CD14-positive monocyte (primary cell): Measurements from ENCODE around the gene KRTDAP. TPM values are rescaled to one million over a fixed set of nuclear protein-coding genes. Genes with fewer than 3 reads are reported as not detected.

ENCODE experiments used
- DNase-seq, 3 donors: peaks; one replicate each; pipeline ENCODE4 v3.0.0-alpha.2; 2011 to 2022
- H2AFZ ChIP-seq: 2 replicates; pipeline ENCODE4 v1.6.0; 2012; ENCODE audit warnings: mild to moderate bottlenecking, low read depth, low read length, inconsistent platforms; ENCODE audit not compliant: insufficient read depth, poor library complexity, severe bottlenecking
- H3K27ac ChIP-seq, 2 donors: 1 replicate in 1 of 2; 2 replicates in 1 of 2; pipeline ENCODE4 v1.5.1; 2012 to 2013; ENCODE audit warnings: low read length in 2 of 2, control low read depth in 1 of 2, inconsistent platforms in 1 of 2, low read depth in 1 of 2, mild to moderate bottlenecking in 1 of 2
- H3K27me3 ChIP-seq, 2 donors: one replicate each; pipeline versions ENCODE4 v1.6.0 to v1.6.1; 2011 to 2013; ENCODE audit warnings: low read length in 2 of 2; ENCODE audit not compliant: control insufficient read depth in 2 of 2, insufficient read depth in 2 of 2
- H3K36me3 ChIP-seq, 2 donors: replicated peaks in 1 of 2; 1 replicate in 1 of 2; 2 replicates in 1 of 2; pipeline versions ENCODE4 v1.5.1 to v1.6.1; 2012 to 2013; ENCODE audit warnings: low read length in 2 of 2, control low read depth in 1 of 2, inconsistent platforms in 1 of 2, mild to moderate bottlenecking in 1 of 2; ENCODE audit not compliant: insufficient read depth in 2 of 2, control insufficient read depth in 1 of 2
- H3K4me1 ChIP-seq, 2 donors: 1 replicate in 1 of 2; 2 replicates in 1 of 2; pipeline versions ENCODE4 v1.5.1 to v1.6.1; 2012 to 2013; ENCODE audit warnings: low read length in 2 of 2, control low read depth in 1 of 2, inconsistent platforms in 1 of 2, mild to moderate bottlenecking in 1 of 2, moderate library complexity in 1 of 2; ENCODE audit not compliant: insufficient read depth in 2 of 2, control insufficient read depth in 1 of 2
- H3K4me2 ChIP-seq: replicated peaks from 2 replicates; pipeline ENCODE3; 2012; ENCODE audit warnings: low read length, moderate library complexity, mild to moderate bottlenecking; ENCODE audit not compliant: poor library complexity, severe bottlenecking; ENCODE audit errors: extremely low read depth
- H3K4me3 ChIP-seq, 3 experiments: fragments of 200-600 bp in 1 of 3; sonication (generic) in 1 of 3; replicated peaks in 1 of 3; 1 replicate in 2 of 3; 2 replicates in 1 of 3; pipeline ENCODE4 v1.5.1; 2011 to 2013; ENCODE audit warnings: low read length in 3 of 3, mild to moderate bottlenecking in 3 of 3, control low read depth in 2 of 3, low read depth in 2 of 3, inconsistent platforms in 1 of 3, moderate library complexity in 1 of 3
- H3K79me2 ChIP-seq: 2 replicates; pipeline ENCODE4 v1.6.0; 2012; ENCODE audit warnings: mild to moderate bottlenecking, control low read depth, inconsistent platforms, low read length, moderate library complexity; ENCODE audit not compliant: insufficient read depth
- H3K9ac ChIP-seq: 2 replicates; pipeline ENCODE4 v1.6.0; 2017; ENCODE audit warnings: low read length, mild to moderate bottlenecking; ENCODE audit not compliant: insufficient read depth, poor library complexity, severe bottlenecking
- H3K9me3 ChIP-seq, 2 donors: replicated peaks in 1 of 2; 1 replicate in 1 of 2; 2 replicates in 1 of 2; pipeline versions ENCODE4 v1.5.1 to v1.6.1; 2012 to 2013; ENCODE audit warnings: low read length in 2 of 2, control low read depth in 1 of 2; ENCODE audit not compliant: control insufficient read depth in 1 of 2, insufficient read depth in 1 of 2
- H4K20me1 ChIP-seq: 2 replicates; pipeline ENCODE4 v1.6.0; 2012; ENCODE audit warnings: mild to moderate bottlenecking, low read length, control low read depth, moderate library complexity; ENCODE audit not compliant: insufficient read depth
- H3K27ac Mint-ChIP-seq, 7 donors: one replicate each; pipeline ENCODE4 v1.8.0; 2020; ENCODE audit warnings: mild to moderate bottlenecking in 7 of 7, mixed read lengths in 7 of 7, moderate library complexity in 6 of 7, inconsistent platforms in 2 of 7
- H3K27me3 Mint-ChIP-seq, 3 donors: one replicate each; pipeline ENCODE4 v1.8.0; 2021 to 2022; ENCODE audit warnings: low read depth in 3 of 3, mild to moderate bottlenecking in 3 of 3, mixed read lengths in 3 of 3, moderate library complexity in 3 of 3, inconsistent platforms in 1 of 3
- H3K36me3 Mint-ChIP-seq, 2 donors: one replicate each; pipeline ENCODE4 v1.8.0; 2020; ENCODE audit warnings: mixed read lengths in 2 of 2, inconsistent platforms in 1 of 2, mild to moderate bottlenecking in 1 of 2
- H3K4me1 Mint-ChIP-seq: one replicate; pipeline ENCODE4 v1.8.0; 2020; ENCODE audit warnings: mild to moderate bottlenecking, mixed read lengths
- H3K4me3 Mint-ChIP-seq, 2 donors: one replicate each; pipeline ENCODE4 v1.8.0; 2020; ENCODE audit warnings: mild to moderate bottlenecking in 2 of 2, mixed read lengths in 2 of 2, moderate library complexity in 1 of 2
- H3K9me3 Mint-ChIP-seq, 7 donors: one replicate each; pipeline ENCODE4 v1.8.0; 2020 to 2022; ENCODE audit warnings: mixed read lengths in 7 of 7, mild to moderate bottlenecking in 6 of 7, moderate library complexity in 6 of 7, inconsistent platforms in 2 of 7
- WGBS: methylation state at CpG from one replicate; pipeline ENCODE4 v1.1.5; 2013; ENCODE audit warnings: missing lambda C conversion rate; ENCODE audit not compliant: insufficient coverage; 5-methylcytosine and 5-hydroxymethylcytosine counted together
- intact Hi-C, 2 donors: fragments of 100-400 bp; cut with micrococcal nuclease; formaldehyde crosslinking; loops; one replicate each; pipeline versions ENCODE4 v1.15.0 to v1.15.1; 2023
- polyA plus RNA-seq, 3 donors: library from polyadenylated mRNA; depleted of rRNA in 1 of 3; unstranded in 2 of 3; stranded (reverse) in 1 of 3; fragments of 300-500 nt in 2 of 3; fragments of >200 nt in 1 of 3; fragmentation: Illumina TruSeq in 2 of 3; gene quantifications; 1 replicate in 2 of 3; 2 replicates in 1 of 3; pipeline ENCODE4 v1.2.3, GENCODE V29; 2012 to 2021
- TF ChIP-seq, protein P1 (sequence below): fragments of 200-600 bp; IDR thresholded peaks from one replicate; pipeline ENCODE4 v1.8.0; 2022; ENCODE audit warnings: antibody characterized with exemption, mild to moderate bottlenecking

The KRTDAP gene
- polyA plus RNA-seq, 3 donors, result not detected

DNA sequence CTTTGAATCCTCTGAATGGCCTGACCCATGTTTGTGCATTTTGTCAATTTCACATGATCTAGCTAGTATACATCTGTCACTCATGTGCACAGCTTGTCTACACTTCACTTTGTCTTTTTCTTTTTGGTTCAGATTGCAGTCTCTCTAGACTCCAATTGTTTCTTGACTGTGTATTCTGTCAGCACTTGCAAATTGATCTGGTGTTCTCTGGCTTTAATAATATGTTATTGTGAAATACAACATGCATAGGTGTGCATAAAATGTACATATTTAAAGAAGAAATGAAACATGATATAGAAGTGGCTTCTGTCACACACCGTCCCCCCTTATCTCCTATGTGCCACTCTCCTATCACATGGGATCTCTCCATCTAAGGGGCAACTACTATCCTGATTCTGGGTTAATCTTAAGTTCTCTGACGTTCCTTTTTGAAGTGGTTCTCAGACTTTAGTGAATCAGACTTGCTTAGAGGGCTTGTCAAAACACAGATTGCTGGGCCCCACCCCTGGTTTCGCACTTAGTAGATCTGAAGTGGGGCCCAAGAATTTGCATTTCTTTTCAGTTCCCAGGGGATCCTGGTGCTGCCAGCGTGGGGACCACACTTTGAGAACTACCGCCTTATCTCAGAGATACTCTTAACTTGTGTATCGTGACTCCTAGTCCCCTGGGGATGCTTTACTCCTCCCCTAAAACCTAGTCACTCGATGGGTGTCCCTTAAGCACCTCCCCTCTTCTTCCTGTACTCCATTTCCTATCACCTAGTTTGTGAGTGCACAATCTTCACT lies 5.8 kb downstream of the KRTDAP start:
- no peaks in the 10 kb centered on the region for H3K36me3 ChIP-seq
- H3K27me3 ChIP-seq, result peaks cover 0 to 7% of the 10 kb centered on the region in 2 donors
- H3K9me3 Mint-ChIP-seq, result peaks cover 0 to 1% (median 0%) of the 10 kb centered on the region in 7 donors
- H3K9me3 ChIP-seq, result no peaks in the 10 kb centered on the region
- intact Hi-C loops, result no loop called here
- TF ChIP-seq, protein P1, sequence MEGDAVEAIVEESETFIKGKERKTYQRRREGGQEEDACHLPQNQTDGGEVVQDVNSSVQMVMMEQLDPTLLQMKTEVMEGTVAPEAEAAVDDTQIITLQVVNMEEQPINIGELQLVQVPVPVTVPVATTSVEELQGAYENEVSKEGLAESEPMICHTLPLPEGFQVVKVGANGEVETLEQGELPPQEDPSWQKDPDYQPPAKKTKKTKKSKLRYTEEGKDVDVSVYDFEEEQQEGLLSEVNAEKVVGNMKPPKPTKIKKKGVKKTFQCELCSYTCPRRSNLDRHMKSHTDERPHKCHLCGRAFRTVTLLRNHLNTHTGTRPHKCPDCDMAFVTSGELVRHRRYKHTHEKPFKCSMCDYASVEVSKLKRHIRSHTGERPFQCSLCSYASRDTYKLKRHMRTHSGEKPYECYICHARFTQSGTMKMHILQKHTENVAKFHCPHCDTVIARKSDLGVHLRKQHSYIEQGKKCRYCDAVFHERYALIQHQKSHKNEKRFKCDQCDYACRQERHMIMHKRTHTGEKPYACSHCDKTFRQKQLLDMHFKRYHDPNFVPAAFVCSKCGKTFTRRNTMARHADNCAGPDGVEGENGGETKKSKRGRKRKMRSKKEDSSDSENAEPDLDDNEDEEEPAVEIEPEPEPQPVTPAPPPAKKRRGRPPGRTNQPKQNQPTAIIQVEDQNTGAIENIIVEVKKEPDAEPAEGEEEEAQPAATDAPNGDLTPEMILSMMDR, result no peak
- no peaks in the 10 kb centered on the region for H3K36me3 Mint-ChIP-seq
- no peak overlapping the region for H2AFZ ChIP-seq
- H3K27ac ChIP-seq, result no peak overlapping the region
- H3K4me3 Mint-ChIP-seq, result no peak overlapping the region
- no peaks in the 10 kb centered on the region for H3K79me2 ChIP-seq
- no peak overlapping the region for H3K27ac Mint-ChIP-seq
- H3K4me2 ChIP-seq, result no peak overlapping the region
- no peak overlapping the region for H3K4me3 ChIP-seq
- 78% methylated on average over 6 of the region's 7 CpGs for WGBS
- no peaks in the 10 kb centered on the region for H3K4me1 ChIP-seq
- H4K20me1 ChIP-seq, result no peaks in the 10 kb centered on the region
- no peak for DNase-seq
- no peaks in the 10 kb centered on the region for H3K4me1 Mint-ChIP-seq
- peaks cover 11 to 21% (median 14%) of the 10 kb centered on the region in 3 donors for H3K27me3 Mint-ChIP-seq
- no peak overlapping the region for H3K9ac ChIP-seq

DNA sequence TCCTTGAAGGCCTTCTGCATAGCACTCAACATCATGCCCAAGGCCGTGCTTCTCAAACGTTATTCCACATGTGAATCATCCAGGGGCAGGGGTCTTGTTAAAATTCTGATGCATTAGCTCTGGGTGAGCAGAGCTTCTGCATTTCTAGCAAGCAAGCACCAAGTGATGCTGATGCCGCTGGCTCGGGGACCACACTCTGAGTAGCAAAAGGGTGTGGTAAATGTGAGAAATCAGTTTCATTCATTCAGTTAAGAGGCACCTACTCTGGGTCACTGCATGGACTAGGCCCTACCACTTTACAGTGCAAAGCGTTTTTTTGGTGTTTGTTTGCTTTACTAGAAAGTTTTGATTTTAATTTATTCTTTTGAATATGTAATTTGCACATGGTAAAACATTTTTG lies 7.2 kb downstream of the KRTDAP start:
- Histone ChIP-seq H3K27me3 (peaks cover 0 to 7% of the 10 kb centered on the region in 2 donors), H4K20me1 (no peaks in the 10 kb centered on the region), H3K4me2 (no peak overlapping the region), H2AFZ (no peak overlapping the region), H3K9me3 (no peaks in the 10 kb centered on the region), H3K36me3 (no peaks in the 10 kb centered on the region), H3K9ac (no peak overlapping the region), H3K27ac (no peak overlapping the region), H3K4me3 (no peak overlapping the region), H3K4me1 (no peaks in the 10 kb centered on the region), H3K79me2 (no peaks in the 10 kb centered on the region)
- H3K4me1 Mint-ChIP-seq, result no peaks in the 10 kb centered on the region
- H3K36me3 Mint-ChIP-seq, result no peaks in the 10 kb centered on the region
- WGBS, result 83% methylated on average over 1 of the region's 5 CpGs
- DNase-seq, result no peak
- no peak overlapping the region for H3K4me3 Mint-ChIP-seq
- H3K27me3 Mint-ChIP-seq, result peaks cover 6 to 16% (median 12%) of the 10 kb centered on the region in 3 donors
- TF ChIP-seq, protein P1, result no peak
- peaks cover 0 to 1% (median 0%) of the 10 kb centered on the region in 7 donors for H3K9me3 Mint-ChIP-seq
- no peak overlapping the region for H3K27ac Mint-ChIP-seq
- intact Hi-C loops, result no loop called here
